GM12801 (cell line): ENCODE results near the gene MDFI.

Source experiments
- TF ChIP-seq, protein P1 (sequence below): IDR thresholded peaks from one replicate; pipeline ENCODE4 v1.5.1; 2011; ENCODE audit warnings: control low read depth; ENCODE audit not compliant: insufficient read length; ENCODE audit errors: extremely low read depth

The MDFI gene

DNA sequence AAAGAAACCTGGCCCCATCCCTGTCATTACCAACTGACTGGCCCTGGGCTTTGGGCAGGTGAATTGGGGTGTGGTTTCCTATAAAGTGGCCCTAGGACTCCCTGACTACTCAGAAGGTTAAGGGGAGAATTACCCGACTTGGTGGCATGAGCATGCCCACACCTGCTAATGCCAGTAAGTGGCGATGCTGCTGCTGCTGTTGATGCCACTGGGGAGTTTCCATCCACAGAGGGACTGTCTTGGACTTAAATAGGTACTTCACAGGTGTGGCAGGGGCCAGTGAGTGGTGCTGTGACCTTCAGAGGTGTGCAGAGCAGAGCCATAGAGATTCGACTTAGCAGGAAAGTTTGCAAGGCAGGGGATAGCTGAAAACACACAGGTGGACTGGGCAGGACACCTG lies 32.6 kb upstream of the MDFI start:
- TF ChIP-seq, protein P1, sequence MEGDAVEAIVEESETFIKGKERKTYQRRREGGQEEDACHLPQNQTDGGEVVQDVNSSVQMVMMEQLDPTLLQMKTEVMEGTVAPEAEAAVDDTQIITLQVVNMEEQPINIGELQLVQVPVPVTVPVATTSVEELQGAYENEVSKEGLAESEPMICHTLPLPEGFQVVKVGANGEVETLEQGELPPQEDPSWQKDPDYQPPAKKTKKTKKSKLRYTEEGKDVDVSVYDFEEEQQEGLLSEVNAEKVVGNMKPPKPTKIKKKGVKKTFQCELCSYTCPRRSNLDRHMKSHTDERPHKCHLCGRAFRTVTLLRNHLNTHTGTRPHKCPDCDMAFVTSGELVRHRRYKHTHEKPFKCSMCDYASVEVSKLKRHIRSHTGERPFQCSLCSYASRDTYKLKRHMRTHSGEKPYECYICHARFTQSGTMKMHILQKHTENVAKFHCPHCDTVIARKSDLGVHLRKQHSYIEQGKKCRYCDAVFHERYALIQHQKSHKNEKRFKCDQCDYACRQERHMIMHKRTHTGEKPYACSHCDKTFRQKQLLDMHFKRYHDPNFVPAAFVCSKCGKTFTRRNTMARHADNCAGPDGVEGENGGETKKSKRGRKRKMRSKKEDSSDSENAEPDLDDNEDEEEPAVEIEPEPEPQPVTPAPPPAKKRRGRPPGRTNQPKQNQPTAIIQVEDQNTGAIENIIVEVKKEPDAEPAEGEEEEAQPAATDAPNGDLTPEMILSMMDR = no peak

DNA sequence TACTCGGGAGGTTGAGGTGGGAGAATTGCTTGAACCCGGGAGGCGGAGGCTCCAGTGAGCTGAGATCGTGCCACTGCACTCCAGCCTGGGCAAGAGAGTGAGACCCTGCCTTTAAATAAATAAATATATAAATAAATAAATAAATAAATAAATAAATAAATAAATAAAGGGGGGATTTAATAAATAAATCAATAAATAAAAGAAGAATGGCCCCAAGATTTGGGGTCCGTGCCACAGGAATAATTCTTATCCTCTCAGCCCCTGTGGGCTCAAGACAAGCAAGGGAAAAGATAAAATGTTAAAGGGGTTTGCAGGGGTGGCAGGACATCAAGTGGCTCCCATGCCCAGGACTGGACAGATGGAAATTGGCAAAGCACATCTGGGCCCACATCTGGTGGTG lies 31.2 kb upstream of the MDFI start:
- TF ChIP-seq, protein P1 = no peak

GRCh38 chr6:41607736-41608135 lies 30.5 kb upstream of the MDFI start:
- TF ChIP-seq, protein P1 = no peak

DNA sequence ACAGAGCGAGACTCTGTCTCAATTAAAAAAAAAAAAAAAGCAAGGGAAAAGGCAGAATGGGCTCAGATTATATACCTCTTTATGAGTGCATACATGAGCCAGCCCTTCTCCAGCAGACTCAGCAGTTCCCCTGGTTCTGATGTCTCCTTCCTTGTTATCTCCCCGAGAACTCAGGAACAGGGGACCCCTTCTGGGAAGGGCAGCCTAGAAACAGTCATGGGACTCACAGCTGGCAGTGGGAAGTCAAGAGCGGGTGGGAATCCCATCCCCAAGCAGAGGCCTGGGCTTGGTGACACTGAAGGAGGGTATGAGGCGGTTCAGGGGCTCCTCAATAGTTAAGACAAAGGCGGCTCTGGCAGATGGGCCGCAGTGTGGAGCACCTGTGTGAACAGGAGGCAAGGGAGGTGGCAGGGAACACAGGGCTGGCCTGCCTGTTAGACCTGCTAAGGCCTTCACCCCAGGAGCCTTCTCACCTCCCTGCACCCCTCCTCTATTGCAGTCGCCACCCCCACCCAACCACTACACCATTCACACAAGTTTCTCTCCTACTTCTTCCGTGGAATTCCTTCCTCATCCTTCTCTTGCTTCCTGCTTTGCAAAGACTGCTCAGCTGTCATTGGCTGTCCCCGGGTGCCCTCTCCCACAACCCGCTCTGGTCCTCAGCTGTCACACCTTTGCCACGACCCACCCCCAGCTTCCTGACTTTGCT lies 29.7 kb upstream of the MDFI start:
- TF ChIP-seq, protein P1 = no peak

- TF ChIP-seq, protein P1 = no peak
Measured at GRCh38 chr6:41614715-41615114, 23.6 kb upstream of the MDFI start.

DNA sequence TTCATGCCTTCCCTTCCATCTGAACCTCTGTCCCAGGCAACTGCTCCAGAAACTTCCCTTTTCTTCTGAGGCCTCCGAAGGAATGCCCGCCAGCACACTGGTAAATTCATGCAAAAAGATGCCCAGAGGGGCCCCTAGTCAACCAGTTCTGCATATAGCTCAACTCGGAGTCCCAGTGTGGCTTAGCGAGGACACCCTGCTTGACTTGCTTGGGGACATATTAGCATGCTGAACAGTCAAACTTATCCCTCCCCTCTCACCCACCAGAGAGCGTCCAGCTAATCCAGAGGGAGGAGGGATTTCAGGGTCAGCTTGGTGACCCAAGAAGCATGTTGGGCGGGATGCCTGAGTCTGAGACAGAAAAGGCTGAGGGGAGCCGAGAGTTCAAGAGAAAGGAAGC lies 23.0 kb upstream of the MDFI start:
- TF ChIP-seq, protein P1 = no peak

- TF ChIP-seq, protein P1 = no peak
Measured at GRCh38 chr6:41618598-41618997, 19.7 kb upstream of the MDFI start.
